ENCODE results near the gene FRA10AC1.

FRA10AC1 gene

DNA sequence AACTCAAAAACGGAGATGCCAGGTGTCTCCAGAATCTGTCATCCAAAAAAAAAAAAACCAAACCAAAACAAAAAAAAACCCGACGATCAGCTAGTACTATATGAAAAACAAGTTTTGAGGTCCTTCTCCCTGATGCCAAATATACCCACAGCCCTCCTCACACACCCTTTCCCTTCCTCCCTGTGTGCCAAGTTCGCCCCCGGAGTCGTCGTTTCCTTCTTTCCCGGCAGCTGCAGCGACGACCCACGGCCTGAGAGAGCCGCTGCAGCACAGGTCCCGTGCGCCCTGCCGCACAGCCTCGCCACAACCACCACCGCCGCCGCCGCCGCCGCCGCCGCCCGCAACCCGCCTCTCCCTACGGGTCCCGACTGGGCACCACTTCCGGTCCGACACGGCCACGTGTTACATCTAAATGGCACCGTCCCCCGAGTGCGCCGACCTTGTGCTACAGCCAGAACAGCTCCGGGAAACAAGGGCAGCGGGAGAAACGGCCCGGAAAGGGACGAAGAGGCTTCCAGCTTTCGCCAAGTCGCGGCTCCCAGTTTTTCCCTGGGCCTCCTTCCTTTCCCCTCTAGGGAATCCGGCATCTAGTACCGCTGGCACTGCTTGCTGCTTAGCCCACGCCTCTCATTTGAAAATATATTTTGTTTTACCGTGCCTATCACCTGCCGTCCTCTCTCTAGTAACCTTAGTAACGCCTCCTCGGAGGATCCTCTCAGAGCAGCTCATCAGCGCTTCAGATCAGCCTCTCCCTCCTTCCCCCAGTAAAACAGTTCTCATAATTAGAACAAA lies at the start of gene FRA10AC1:
Gene FRA10AC1 (minus strand): TSS at position 383 of the 792 bp plus-strand sequence. CDS start 2,486 bp downstream, outside the sequence.
- no peaks in the 10 kb centered on the region for H3K9me3 ChIP-seq (ENCODE audit: control insufficient read depth, insufficient read depth, low read length)
- H3K4me1 ChIP-seq (ENCODE audit: control insufficient read depth, low read length): peaks cover 23% of the 10 kb centered on the region
- H3K4me3 ChIP-seq (ENCODE audit: low read length): peak within 1 kb of the TSS; percentile 92
- TF ChIP-seq EZH2phosphoT487 (IDR thresholded peaks at IDR 0.05; ENCODE audit: borderline replicate concordance, low read length) (no peak), CTCF (IDR thresholded peaks at IDR 0.05; ENCODE audit: low read depth, low read length, poor library complexity, severe bottlenecking) (peak; percentile 60)
- H3K9me2 ChIP-seq (replicated peaks; ENCODE audit: control insufficient read depth, low read length): no peaks in the 10 kb centered on the region
- H4K20me1 ChIP-seq (ENCODE audit: control insufficient read depth, insufficient read depth, low read depth, low read length): no peaks in the 10 kb centered on the region
- peak within 1 kb of the TSS; percentile 41 for H3K27ac ChIP-seq (ENCODE audit: low read depth, low read length)
- peaks cover 17% of the 10 kb centered on the region for H3K79me2 ChIP-seq (ENCODE audit: control insufficient read depth, low read length)
- no peaks in the 10 kb centered on the region for H3K27me3 ChIP-seq (ENCODE audit: control insufficient read depth, low read length)
- peak within 1 kb of the TSS; percentile 85 for H3K4me2 ChIP-seq (ENCODE audit: low read length)
- no peaks in the 10 kb centered on the region for H3F3A ChIP-seq (ENCODE audit: control insufficient read depth, insufficient read depth)
- H3K36me3 ChIP-seq (ENCODE audit: control insufficient read depth, low read length): peaks cover 23% of the 10 kb centered on the region

- H3K4me2 ChIP-seq (ENCODE audit: low read length): peak overlapping the region; percentile 28; the same call in 1 of the 2 replicates
- no peaks in the 10 kb centered on the region for H3K36me3 ChIP-seq (ENCODE audit: control insufficient read depth, low read length)
- 0 out of 2 replicates have a peak, but pooled peaks cover 2% of the 10 kb centered on the region for H3F3A ChIP-seq (ENCODE audit: control insufficient read depth, insufficient read depth)
- no peak for TF ChIP-seq EZH2phosphoT487 (IDR thresholded peaks at IDR 0.05; ENCODE audit: borderline replicate concordance, low read length)
- no peak for TF ChIP-seq CTCF (IDR thresholded peaks at IDR 0.05; ENCODE audit: low read depth, low read length, poor library complexity, severe bottlenecking)
- no peaks in the 10 kb centered on the region for H4K20me1 ChIP-seq (ENCODE audit: control insufficient read depth, insufficient read depth, low read depth, low read length)
- H3K9me3 ChIP-seq (ENCODE audit: control insufficient read depth, insufficient read depth, low read length): no peaks in the 10 kb centered on the region
- no peak overlapping the region for H3K27ac ChIP-seq (ENCODE audit: low read depth, low read length)
- H3K4me3 ChIP-seq (ENCODE audit: low read length): no peak overlapping the region
- H3K79me2 ChIP-seq (ENCODE audit: control insufficient read depth, low read length): no peaks in the 10 kb centered on the region
- H3K27me3 ChIP-seq (ENCODE audit: control insufficient read depth, low read length): peaks cover 6% of the 10 kb centered on the region; the same call in 1 of the 2 replicates
- no peaks in the 10 kb centered on the region for H3K9me2 ChIP-seq (replicated peaks; ENCODE audit: control insufficient read depth, low read length)
- peaks cover 3% of the 10 kb centered on the region for H3K4me1 ChIP-seq (ENCODE audit: control insufficient read depth, low read length)
These were observed 49.4 kb upstream of the FRA10AC1 start for GRCh38 chr10:93751832-93752231.

DNA sequence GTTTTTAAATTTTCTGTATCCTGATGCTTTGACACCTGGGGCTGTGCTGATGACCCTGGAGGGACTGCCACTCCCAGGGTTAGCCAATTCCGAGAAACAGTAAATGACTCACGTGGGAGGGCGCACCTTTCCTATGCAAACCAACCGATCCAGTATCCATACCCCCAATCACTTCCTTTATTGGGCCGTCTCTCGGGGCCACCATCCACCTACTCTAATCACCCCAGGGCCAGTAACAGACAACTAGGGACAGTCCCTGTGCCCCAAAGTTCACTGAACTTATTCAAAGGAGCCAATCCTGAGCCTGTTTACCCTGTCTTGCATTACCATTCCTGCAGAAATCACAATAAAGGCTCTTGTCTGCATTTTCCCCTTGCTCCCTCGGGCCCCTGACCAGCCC lies 48.7 kb upstream of the FRA10AC1 start:
- H3K9me3 ChIP-seq (ENCODE audit: control insufficient read depth, insufficient read depth, low read length): no peaks in the 10 kb centered on the region
- no peak overlapping the region for H3K4me2 ChIP-seq (ENCODE audit: low read length)
- no peaks in the 10 kb centered on the region for H3K79me2 ChIP-seq (ENCODE audit: control insufficient read depth, low read length)
- H3K9me2 ChIP-seq (replicated peaks; ENCODE audit: control insufficient read depth, low read length): no peaks in the 10 kb centered on the region
- no peaks in the 10 kb centered on the region for H4K20me1 ChIP-seq (ENCODE audit: control insufficient read depth, insufficient read depth, low read depth, low read length)
- peaks cover 4% of the 10 kb centered on the region for H3K4me1 ChIP-seq (ENCODE audit: control insufficient read depth, low read length)
- no peak for TF ChIP-seq CTCF (IDR thresholded peaks at IDR 0.05; ENCODE audit: low read depth, low read length, poor library complexity, severe bottlenecking)
- TF ChIP-seq EZH2phosphoT487 (IDR thresholded peaks at IDR 0.05; ENCODE audit: borderline replicate concordance, low read length): no peak
- H3K36me3 ChIP-seq (ENCODE audit: control insufficient read depth, low read length): no peaks in the 10 kb centered on the region
- H3K27ac ChIP-seq (ENCODE audit: low read depth, low read length): no peak overlapping the region
- 0 out of 2 replicates have a peak, but pooled peaks cover 2% of the 10 kb centered on the region for H3F3A ChIP-seq (ENCODE audit: control insufficient read depth, insufficient read depth)
- no peak overlapping the region for H3K4me3 ChIP-seq (ENCODE audit: low read length)
- peaks cover 4% of the 10 kb centered on the region; the same call in 1 of the 2 replicates for H3K27me3 ChIP-seq (ENCODE audit: control insufficient read depth, low read length)
